Fibroblast of skin of abdomen (primary cell): Measurements from ENCODE around the gene OLAH. TPM values are rescaled to one million over a fixed set of nuclear protein-coding genes. Genes with fewer than 3 reads are reported as not detected.
"Not testable (repeated sequence)": the region's sequence is repeated elsewhere in the genome, so short reads cannot be mapped to it uniquely, and the experiment has no call there.

Source experiments
- DNase-seq: peaks from one replicate; pipeline ENCODE4 v3.0.0-alpha.2; 2013
- polyA plus RNA-seq, 2 experiments: library from polyadenylated mRNA; unstranded; fragments of 120-200 nt; gene quantifications; one replicate each; pipeline ENCODE4 v1.2.1, GENCODE V29; 2013; ENCODE audit not compliant: insufficient read length in 2 of 2

Gene OLAH
- not detected for polyA plus RNA-seq (2013, experiment 1 of 2; ENCODE audit: insufficient read length)
- 0.11 TPM for polyA plus RNA-seq (2013, experiment 2 of 2; ENCODE audit: insufficient read length)

DNA sequence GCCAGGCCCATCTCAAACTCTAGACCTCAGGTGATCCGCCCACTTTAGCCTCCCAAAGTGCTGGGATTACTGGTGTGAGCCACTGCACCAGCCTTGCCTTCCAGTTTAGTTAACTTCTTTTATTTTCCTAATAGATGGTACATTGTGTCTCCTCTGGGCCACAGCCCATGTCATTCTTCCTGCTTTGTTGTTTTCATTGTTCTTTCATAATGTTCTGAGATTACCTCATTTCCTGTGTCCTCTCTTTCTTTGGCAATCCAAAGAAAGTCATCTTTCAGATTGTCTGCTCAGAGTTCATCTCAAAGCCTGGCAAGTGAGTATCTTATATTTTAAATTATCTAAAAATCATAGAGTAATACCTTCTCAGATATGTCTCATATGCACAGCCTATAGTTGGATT, at the start of gene OLAH:
Gene OLAH, plus strand, starts transcription at position 270 of the 400 bp plus-strand sequence. CDS start 3,346 bp downstream, outside the sequence.
- no peak for DNase-seq

GRCh38 chr10:14995964-14996565, 47.7 kb upstream of the OLAH start:
- DNase-seq, result no peak

DNA sequence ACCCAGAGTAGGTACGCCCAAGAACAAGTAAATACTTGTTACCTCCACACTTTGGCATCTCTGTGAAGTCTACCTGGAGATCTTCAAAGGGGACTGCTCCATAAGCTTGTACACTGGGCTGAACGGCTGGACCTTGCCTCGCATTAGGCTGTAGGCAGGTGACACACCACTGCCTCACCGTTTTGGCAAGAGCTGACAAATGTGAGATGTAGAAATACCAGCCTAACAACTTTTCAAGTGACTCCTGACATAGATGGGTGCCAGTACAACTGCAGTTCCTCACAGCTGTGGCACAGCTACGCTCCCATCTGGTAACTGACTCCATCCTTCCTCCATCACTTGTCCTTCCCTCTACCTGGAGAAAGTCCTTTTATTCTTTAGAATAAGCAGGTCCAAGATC, 30.2 kb upstream of the OLAH start:
- not testable (repeated sequence) for DNase-seq

DNA sequence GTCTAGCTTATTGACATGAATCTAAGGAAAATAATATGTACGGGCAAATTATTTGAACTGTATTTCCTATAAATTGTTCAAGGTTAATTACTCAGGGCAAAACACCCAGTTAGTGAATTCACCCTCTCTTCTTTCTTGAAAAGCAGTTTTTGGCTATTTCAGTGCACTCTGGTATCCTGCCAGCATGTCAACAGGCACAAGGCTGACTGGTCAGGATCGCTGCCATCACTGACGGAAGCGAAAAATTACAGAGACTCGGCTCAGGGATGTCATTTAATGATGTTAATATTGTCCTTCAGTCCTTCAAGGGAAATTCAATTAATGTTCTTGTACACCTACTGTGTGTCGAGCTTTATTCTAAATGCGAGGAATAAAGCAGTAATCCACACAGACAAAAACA, 28.3 kb upstream of the OLAH start:
- no peak for DNase-seq

GRCh38 chr10:15020966-15021365, 22.8 kb upstream of the OLAH start:
- DNase-seq, result not testable (repeated sequence)

GRCh38 chr10:15023079-15023478, 20.7 kb upstream of the OLAH start:
- not testable (repeated sequence) for DNase-seq

DNA sequence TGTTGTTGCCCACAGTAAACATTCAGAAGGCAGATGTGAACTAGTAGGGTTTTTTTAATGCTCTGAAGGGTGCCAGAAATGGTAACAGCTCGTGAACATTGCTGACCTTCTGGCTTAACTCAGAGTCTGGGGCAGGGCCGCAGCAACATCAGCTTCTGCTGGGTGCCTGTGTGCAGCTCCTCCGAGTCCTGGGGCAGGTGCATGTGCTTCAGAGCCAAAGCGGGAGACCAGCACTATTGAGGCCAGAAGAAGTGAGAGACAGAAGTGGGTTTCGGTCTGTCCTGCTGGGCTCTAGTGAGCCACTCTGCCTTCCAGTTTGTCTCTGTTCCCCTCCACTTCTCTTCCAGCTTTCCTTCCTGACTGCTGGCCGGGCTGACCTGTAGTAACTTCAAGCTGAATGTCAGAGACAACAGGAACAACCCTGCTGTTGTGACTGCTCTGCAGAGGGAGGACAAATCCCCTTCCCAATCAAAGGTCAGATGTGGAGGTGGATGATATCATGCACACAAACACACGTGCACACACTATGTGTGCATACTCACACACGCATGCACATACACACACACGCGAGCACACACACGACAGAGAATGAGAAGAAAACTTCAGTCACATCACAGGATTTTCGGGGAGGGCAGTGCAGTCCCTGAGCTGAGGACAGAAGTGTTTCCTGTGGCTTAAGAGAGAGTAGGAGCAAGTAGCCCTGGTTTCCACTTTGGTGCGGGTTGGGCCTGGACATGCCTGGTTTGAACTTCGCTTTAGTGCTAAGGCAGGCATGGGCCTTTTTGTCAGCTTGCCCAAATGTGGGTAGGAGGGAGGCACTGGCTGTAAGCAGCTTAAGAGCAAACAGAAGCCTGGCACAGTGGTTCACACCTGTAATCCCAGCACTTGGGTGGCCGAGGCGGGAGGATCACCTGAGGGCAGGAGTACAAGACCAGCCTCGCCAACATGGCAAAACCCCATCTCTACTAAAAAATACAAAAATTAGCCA, 19.4 kb upstream of the OLAH start:
- not testable (repeated sequence) for DNase-seq

DNA sequence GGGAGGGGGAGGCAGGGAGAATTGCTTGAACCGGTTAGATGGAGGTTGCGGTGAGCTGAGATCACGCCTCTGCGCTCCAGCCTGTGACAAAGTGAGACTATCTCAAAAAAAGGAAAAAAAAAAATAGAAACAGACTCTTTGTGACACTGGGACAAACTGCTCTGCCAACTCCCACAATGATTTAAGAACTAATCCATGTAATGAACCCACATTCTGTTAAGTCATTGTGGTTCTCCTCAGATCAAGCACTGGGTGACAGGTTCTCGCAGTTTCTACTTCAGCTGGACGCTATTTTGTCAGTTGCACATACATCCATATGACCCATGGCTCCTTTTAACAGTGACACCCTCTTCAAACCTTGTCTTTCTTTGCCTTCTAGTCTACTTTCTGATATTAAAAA, 18.7 kb upstream of the OLAH start:
- not testable (repeated sequence) for DNase-seq

GRCh38 chr10:15027741-15028140, 16.0 kb upstream of the OLAH start:
- no peak for DNase-seq

DNA sequence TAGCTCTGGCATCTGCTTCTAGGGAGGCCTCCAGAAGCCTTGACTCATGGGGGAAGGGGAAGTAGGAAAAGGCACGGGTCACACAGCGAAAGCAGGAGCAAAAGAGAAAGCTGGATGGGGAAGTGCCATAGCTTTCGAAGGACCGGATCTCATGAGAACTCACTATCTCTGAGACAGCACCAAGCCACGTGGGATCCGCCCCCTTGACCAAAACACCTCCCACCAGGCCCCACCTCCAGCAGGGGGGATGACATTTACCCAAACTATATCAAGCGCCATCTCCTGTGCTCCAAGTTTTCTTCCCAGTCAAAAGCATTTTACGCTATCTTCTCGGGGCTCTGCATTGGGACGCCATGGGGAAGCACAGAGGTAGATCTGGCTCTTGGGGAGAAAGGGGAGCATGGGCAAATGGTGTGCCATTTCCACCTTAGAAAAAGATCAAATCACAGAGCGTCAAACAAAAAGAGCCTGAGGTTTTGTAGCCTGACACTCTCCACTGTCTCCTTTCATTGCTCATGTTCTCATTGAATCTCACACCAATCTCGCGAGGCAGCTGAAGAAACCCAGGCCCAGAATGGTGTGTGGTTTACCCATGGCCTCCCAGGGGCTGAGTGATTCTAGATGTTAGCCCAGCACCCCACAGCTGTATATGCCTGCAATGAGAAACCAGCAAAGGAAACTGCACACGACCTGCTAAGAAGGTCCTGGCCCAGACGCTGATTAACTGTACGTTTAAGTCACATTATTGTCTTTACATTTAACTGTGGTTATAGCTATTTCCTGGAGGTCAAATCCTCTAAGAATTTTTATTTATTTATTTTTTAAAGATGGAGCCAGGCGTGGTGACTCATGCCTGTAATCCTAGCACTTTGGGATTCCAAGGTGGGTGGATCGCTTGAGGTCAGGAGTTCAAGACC, 8.1 kb upstream of the OLAH start:
- DNase-seq, result peak; percentile 48

- no peak for DNase-seq
Measured at GRCh38 chr10:15037691-15038090, 6.1 kb upstream of the OLAH start.

DNA sequence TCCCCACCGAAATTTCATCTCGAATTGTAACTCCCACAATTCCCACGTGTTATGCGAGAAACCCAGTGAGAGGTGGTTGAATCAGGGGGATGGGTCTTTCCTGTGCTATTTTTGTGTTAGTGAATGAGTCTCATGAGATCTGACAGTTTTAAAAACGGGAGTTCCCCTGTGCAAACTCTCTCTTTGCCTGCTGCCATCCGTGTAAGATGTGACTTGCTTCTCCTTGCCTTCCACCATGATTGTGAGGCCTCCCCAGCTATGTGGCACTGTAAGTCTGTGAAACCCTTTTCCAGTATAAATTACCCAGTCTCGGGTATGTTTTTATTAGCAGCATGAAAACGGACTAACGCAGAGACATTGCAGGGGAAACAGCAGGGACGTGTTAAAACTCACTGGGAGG, 5.3 kb upstream of the OLAH start:
- DNase-seq, result no peak

DNA sequence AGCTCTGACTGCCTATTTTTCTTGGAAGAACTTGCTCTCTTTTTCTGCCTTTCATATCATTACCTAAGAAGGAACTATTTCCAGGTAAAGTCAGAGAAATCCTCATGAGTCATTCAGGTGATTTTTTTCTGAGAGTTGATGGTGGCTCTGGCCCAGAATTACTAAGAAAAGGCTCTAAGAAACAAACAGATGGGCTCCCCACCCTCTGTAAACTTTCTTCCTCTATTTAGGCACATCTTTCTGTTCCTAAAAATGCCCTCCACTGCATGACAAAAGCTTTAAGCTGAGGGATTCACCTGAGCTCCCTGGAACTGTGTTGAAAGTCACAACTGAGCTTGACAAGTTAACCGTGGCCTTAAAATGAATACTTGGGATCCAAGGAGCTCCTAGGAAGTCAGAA, 1.6 kb downstream of the OLAH start:
- no peak for DNase-seq

GRCh38 chr10:15046626-15047025, 2.9 kb downstream of the OLAH start:
- peak; percentile 31 for DNase-seq

GRCh38 chr10:15049533-15049932, 5.8 kb downstream of the OLAH start:
- DNase-seq, result no peak

- DNase-seq, result no peak
Measured at GRCh38 chr10:15052121-15052520, 8.4 kb downstream of the OLAH start.

DNA sequence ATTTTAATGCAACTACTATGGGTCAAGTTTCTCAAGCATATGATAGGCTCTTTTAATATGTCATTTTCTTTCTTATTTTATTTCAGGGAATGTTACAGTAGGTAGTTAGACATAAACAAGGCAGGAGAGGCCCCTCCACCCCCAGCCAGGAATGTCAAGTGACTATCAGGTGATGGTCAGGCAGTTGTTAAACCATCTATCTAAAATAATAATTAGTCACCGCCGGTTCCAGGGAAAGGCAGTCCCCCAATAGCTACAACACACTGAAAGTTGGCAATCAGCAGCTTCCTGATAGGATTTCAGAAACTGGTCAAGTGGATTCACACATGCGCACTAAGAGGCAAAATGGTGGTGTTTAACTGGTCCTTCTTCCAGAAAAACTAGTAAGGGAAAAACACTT, 9.3 kb downstream of the OLAH start:
- no peak for DNase-seq

DNA sequence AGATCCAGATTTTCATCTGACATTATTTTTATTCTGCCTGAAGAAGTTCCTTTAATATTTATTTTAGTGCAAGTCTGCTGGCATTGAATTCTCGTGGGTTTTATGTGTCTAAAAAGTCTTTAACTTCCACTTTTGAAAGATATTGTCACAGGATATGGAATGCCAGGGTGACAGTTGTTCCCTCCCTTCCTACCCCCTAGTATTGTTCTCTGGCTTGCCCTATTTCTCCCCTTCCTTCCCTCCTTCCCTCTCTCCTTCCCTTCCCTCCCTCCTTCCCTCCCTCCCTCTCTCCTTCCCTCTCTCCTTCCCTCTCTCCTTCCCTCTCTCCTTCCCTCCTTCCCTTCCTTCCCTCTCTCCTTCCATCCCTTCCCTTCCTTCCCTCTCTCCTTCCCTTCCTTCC, 14.9 kb downstream of the OLAH start:
- DNase-seq, result no peak

- DNase-seq, result no peak
Measured at GRCh38 chr10:15059914-15060313, 16.2 kb downstream of the OLAH start.

DNA sequence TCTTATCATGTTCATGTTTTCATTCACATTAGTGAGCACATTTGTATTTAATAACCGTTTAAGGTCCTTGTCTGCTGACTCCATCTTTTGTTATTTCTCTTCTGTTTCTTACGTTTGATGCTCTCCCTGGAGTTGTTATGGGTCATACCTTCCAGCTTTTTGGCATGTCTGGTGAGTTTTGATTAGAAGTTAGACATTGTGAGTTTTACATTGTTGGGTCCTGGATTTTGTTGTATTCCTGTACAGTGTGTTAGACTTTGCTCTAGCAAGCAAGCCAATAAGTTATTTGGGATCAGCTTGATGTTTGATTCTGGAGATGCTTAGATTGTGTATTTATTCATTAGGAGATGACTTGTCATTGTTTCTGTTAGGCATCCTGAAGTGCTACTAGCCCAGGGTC, 16.9 kb downstream of the OLAH start:
- no peak for DNase-seq

- DNase-seq, result no peak
Measured at GRCh38 chr10:15067154-15067553, 23.4 kb downstream of the OLAH start.

DNA sequence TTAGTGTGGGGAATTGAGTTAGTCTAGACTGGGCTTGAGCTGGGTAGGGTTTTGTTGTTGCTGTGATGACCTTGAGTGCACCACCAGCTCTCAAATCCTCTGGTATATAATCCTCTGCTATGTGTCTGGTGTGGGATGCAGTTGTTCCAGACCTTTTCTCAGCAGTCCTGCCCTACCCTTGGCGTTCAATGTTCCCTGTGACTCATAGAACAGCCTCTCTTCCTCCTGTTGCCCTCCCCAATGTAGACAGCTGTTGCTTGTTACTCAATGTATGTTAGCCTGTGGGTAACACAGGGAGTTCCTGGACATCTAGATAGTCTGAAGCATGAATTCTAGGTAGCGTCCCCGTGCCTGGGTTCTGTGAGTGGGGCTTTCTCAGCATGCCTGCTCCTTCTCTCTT, 25.1 kb downstream of the OLAH start:
- DNase-seq, result peak; percentile 11

DNA sequence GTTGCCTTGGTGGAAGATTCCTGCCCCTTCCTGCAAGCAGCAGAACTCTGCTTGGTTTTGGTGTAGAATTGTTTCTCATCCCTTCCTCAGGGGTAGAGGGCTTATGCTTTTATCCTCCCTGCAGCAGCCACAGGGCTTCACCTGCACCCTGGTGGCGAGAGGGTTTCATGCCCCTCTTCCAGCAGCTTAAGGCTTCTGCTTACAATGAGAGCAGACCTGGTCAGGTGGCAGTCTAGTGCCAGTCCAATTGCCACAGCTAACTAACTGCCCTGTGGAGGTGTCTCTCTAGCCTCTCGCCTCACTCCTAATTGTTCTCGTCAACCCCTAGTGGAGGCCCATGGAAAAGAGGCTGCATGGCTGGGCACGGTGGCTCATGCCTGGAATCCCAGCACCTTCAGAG, 25.5 kb downstream of the OLAH start:
- no peak for DNase-seq
